GM19193 (cell line): ENCODE measurements around the gene OR2AE1.
A peak's percentile ranks its signal among the peaks of the same experiment; 100 is the strongest.

ENCODE experiments used
- POLR2A ChIP-seq: IDR thresholded peaks from 4 replicates; pipeline ENCODE4 v1.6.1; 2011; ENCODE audit not compliant: insufficient read depth, insufficient read length; ENCODE audit errors: extremely low read depth

Gene OR2AE1, protein sequence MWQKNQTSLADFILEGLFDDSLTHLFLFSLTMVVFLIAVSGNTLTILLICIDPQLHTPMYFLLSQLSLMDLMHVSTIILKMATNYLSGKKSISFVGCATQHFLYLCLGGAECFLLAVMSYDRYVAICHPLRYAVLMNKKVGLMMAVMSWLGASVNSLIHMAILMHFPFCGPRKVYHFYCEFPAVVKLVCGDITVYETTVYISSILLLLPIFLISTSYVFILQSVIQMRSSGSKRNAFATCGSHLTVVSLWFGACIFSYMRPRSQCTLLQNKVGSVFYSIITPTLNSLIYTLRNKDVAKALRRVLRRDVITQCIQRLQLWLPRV

DNA sequence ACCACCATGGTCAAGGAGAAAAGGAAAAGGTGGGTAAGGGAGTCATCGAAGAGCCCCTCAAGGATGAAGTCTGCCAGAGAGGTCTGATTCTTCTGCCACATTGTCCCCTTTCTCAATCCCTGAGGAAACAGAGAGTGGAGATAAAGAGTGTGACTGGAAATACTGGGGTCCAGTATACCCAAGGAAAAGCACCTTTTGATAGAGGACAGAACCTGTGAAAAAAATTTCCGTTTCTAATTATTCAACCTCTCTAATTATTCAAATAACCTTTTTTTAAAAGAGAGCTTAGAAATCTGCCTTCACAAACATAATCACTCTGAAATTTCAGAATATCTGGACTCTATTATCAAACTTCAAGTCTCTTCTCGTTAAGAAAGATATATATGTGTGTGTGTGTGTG, at the start of gene OR2AE1:
TSS of gene OR2AE1 (minus strand) at position 101 of the 400 bp plus-strand sequence. CDS start at position 101, 0 bp downstream.
- no peak for TF ChIP-seq POLR2A

DNA sequence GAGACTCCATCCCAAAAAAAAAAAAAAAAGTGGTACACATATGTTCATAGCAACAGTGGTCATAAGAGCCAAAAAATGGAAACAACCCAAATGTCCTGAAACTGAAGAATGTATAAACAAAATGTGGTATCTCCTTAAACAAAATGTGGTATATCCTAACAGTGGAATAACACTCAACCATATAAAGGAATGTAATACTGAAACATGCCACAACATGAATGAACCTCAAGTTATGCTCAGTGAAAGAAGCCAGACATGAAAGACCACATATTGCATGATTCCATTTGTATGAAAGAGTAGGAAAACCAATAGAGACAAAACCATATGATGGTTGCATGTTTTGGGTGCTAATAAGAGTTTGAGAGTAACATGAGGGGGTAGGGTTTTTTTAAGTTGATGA, 49.5 kb upstream of the OR2AE1 start:
- no peak for TF ChIP-seq POLR2A

DNA sequence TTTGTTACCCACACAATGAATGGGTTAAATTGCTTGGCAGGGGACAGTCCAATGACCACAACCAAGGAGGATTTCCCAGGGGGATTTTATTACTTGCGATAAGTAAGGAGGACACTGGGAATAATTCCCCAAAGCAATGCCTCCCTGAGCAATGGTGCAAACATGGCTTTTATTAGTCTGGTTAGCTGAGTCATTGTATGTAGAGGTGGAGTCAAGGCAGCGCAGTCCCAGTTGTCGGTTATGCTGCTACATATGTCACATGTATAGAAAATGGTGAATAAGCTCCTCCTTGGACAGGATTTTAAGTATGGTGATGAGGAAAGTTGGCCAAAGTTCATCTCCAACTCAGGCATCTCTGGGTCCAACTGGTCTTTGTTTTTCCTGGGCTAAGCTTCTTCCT, 46.4 kb upstream of the OR2AE1 start:
- no peak for TF ChIP-seq POLR2A

DNA sequence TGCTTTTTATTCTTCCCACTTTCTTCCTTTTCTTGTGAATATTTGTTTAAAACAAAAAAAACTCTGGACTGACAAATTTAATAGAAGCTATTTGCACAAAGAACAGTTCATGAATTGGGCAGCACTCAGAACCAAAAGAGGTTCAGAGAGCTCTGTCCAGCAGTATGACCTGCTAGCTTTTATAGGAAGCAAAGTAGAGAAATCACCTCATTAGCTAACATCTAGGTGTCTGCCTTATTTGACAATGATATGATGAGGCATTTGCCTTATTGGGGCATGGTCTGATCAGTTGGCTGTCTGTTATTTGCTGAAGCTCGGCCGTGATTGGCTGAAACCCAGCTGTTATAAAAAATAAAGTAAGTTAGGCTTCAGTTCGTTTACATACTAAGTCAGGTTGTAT, 43.3 kb upstream of the OR2AE1 start:
- no peak for TF ChIP-seq POLR2A

DNA sequence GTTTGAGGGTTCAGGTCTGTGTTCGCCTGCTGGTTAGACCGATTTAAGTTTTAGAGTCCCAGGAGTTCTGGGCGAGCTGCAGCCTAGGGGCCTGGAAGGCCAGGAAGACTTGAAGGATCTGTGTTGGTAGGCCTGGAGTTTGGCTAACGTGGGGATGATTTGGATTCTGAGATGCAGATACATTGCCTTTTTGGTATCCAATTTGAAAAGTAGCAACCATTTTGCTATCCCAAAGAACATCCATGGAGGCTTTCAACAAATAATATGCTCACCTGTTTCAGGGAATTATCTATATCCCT, 42.9 kb upstream of the OR2AE1 start:
- no peak for TF ChIP-seq POLR2A

DNA sequence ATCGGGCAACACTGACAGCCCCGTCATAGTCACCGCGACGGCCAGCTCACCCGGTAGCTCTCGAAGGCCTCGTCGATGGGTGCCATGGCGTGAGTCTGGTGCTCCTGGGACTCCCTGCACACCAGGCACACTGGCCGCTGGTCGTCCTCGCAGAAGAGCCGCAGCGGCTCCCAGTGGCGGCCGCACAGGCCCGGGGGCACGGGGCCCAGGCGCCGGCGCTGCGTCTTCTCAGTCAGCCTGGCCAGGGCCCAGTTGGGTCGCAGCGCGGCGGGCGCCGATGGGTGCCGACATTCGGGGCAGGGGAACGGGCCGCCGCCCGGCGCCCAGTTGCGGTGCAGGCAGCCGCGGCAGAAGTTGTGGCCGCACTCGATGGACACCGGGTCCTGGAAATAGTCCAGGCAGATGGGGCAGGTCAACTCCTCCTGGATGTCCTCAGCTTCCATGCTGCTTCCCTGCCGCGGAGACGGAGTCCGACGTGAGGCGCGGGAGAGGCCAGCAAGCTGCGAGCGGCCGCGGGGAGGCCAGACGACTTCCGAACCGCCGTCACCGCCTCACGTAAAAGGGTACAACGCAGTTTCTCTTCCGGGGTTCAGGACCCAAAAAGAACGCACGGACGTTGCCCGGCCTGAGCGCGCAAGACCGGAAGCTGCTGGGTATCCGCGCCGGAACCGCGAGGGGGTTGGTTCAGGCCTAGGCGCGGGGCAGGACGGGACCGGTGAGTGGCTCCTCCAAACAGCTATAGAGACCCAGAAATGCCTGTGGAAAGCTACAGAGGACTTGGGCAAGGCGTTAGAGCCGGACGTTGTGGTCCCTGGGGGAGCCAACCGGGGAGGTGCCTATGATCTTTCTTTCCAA, 42.4 kb upstream of the OR2AE1 start, which contains the start of gene TRIM4:
TSS of gene TRIM4 (minus strand) at position 572 of the 855 bp plus-strand sequence. CDS start at position 443, 129 bp downstream.
- peak; percentile 93 for TF ChIP-seq POLR2A

DNA sequence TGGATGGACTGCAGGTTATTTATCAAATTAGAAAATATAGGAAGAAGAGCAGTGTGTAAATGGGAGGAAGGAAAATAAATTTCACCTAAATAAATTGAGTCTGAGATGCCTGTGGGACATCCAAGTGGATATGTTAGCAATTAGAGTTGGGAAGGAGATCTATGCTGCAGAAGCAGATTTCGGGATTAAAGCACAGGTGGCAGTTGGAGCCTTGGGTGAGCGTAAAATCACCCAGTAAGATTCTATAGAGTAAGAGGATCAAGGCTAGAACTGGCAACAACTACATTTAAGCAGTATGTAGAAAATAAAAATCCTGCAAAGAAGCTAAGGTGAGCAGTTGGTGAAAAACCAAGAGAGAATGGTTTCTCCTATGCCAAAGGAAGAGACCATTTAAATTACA, 34.1 kb upstream of the OR2AE1 start:
- TF ChIP-seq POLR2A: no peak

DNA sequence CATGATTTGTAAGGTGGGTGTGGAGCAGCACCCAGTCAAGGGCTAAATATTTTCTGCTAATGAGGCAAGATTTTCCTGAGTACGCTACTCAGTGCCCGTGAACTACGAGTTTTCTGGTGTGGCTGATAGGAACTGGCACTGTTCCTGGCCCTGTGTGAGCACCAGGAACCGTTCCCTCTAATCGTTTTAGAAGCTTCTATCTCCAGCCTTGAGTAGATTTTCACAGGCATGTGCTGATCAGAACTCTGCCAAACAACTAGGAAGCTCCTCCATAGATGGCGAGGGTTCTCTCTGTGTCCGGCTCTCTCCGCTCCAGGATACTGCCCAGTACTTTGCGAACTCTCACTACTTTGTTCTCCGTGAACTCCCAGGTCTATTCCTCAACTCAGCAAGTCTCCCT, 24.7 kb upstream of the OR2AE1 start:
- no peak for TF ChIP-seq POLR2A

DNA sequence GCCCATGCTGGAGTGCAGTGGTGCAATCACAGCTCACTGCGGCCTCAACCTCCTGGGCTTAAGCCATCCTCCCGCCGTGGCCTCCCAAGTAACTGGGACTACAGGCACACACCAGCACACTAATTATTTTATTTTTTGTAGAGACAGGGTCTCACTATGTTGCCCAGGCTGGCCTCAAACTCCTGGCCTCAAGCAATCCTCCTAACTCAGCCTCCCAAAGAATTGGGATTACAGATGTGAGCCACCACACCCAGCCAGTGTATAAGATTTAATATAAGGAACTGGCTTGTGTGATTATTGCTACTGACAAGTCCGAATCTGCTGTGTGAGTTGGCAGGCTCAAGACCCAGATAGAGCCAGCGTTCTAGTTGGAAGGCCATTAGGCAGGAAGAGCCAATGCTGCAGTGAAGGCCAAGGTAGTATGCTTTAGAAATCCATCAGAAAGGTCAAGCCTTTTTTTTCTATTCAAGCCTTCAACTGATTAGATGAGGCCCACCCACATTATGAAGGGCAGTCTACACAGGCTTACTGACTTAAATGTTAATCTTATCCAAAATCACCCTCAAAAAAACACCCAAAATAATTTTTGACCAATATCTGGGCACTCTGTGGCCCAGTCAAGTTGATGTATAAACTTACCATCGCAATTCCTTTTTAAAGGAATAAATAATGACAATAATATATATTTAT, 23.1 kb upstream of the OR2AE1 start:
- no peak for TF ChIP-seq POLR2A

DNA sequence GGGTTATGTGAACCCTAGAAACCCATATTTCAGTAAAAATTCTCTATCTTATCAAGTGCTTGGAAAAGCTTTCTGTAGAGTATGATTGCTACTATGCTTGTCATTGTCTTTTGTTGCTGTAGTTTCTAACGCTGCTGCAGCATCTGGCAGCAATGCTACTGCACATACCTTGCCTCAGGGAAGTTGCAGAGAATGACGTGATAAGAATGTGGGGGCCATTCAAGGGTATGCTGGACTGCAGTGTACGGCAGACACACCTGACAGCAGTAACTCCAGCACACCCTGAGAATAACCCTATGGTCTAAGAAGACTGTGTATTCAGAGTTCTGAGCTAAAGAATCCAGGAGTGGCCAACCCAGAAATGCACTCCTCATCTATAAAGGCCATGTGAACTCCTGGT, 22.0 kb upstream of the OR2AE1 start:
- TF ChIP-seq POLR2A: no peak

DNA sequence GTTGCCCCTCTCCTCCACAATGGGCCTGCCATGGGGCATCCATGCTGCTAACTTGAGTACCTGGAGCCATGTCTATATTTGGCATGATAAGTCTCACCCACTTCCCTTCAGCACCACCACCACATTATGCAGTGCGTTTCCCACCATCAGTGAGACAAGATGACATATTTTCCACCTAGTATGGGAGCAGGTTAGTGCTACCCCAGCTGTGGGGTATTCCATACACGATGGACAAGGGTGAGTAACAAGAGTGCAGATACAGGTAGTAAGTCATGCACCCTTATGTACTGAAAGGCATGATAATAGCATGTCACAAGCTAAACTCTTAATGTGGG, 21.2 kb upstream of the OR2AE1 start:
- TF ChIP-seq POLR2A: no peak

DNA sequence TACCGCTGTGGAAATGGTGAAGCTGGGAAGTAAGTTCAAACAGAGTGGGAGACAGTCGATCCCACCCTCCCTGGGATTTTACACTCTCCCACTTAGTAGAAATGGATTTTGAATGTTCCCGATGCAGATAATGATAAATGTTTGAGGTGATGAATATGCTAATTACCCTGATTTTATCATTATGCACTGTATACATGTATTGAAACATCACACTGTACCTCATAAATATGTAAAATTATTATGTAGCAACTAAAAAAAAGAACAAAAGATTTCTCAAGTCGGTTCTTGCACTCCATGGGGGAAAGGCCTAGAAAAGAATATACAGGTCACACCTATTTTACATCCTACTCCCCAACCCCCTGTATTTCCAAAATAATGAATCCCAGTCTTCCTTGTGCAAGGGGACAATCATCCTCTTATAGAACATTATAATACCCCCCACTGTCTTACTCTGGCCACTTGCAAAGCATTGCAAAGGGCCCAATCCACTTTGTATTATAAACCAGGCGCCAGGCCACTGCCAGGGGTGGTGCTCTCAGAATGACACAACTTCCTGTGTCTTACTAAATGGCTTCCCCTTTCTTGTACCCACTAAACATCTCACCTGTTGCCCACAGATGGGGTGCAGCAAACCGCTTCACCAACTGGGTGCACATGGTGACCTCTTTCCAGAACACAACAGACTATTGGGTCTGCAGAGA, 20.6 kb upstream of the OR2AE1 start:
- no peak for TF ChIP-seq POLR2A

DNA sequence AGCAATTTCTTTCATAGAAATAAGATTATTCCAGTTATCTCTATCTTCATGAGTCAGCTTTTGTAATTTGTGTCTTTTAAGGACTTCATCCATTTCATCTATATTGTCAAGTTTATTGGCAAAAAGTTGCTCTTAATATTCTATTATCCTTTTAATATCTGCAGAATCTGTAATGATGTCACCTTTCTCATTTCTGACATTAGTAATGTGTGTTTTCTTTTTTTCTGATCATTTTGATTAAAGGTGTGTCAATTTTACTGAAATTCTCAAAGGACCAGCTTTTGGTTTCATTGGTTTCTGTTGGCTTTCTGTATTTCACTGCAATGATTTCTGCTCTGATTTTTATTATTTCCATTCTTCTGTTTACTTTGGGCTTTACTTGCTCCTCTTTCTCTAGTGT, 17.9 kb upstream of the OR2AE1 start:
- no peak for TF ChIP-seq POLR2A

DNA sequence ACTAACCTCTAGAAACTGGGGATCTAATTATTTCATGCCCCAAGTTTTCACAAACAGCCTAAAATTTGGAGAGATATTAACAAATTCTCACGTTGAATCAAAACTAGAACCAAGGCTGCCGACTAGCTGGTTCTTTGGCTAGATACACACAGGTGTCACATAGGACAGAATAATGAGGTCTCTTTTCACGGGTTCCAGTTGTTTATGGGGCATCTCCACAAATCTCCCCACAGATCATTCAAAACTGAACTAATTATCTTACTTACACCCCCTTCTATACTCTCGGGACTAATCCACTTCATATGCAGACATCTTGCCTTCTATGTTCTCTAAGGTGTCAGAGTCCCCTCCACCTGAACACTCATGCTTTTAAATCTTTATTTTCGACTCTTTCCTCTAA, 16.4 kb upstream of the OR2AE1 start:
- TF ChIP-seq POLR2A: no peak

DNA sequence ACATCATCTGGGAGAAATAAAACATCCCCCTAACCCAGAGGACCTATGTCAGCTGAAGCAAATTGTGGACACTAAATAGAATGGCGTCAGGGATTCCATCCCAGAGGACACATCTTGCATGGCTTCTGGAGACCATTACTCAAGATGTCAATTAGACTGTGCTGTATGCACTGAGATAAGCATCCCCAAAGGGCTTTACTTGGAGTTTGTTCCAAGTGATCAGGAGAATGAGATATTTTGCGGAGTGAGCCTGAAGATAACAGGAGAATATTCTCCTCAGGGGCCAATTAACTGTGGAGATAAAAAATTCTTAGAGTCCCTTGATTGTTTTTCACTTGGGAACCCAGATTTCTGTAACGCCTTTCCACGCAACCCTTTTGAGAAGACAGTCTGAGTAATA, 4.5 kb upstream of the OR2AE1 start:
- no peak for TF ChIP-seq POLR2A
